NT2/D1 (cell line): ENCODE results near the gene ALKBH2.

Source experiments
- YY1 ChIP-seq: IDR thresholded peaks from 2 replicates; pipeline ENCODE4 v1.6.1; 2011; ENCODE audit not compliant: insufficient read length, insufficient read depth
- ZNF274 ChIP-seq: IDR thresholded peaks from 2 replicates; pipeline ENCODE4 v1.6.1; 2011; ENCODE audit warnings: mild to moderate bottlenecking, low read depth, low read length

- no peak for TF ChIP-seq YY1
- TF ChIP-seq ZNF274 = no peak
Measured at GRCh38 chr12:109115404-109115757, 22.1 kb upstream of the ALKBH2 start.
